ENCODE data around the gene ALKBH5.

The ALKBH5 gene

GRCh38 chr17:18183334-18184142 lies at the start of gene ALKBH5:
Gene ALKBH5 (plus strand): TSS chr17:18183828. CDS start chr17:18184244, 416 bp downstream.
- FAIRE-seq: no peak
- peak; percentile 89 for TF ChIP-seq POLR2A (IDR thresholded peaks at IDR 0.05; ENCODE audit: low read depth, low read length)
- DNase-seq (ENCODE audit: insufficient read length, low spot score): peak; percentile 100

DNA sequence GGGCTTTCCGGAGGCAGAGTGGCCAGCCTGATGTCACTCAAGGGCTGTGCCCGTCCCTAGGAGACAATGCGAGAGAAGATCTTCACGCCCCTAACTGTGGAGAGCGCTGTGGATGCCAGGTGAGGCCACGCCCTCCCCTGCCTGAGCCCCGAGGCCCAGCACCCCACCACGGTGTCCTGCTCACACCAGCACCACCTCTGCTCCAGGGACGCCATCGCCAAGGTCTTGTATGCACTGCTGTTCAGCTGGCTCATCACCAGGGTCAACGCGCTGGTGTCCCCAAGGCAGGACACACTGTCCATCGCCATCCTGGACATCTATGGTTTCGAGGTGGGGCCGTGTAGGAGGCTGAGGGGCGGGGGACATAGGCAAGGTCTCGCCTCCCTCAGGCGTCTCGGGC lies 47.3 kb upstream of the ALKBH5 start:
- no peak for DNase-seq (ENCODE audit: insufficient read length, low spot score)
- FAIRE-seq: no peak
- no peak for TF ChIP-seq POLR2A (IDR thresholded peaks at IDR 0.05; ENCODE audit: low read depth, low read length)

DNA sequence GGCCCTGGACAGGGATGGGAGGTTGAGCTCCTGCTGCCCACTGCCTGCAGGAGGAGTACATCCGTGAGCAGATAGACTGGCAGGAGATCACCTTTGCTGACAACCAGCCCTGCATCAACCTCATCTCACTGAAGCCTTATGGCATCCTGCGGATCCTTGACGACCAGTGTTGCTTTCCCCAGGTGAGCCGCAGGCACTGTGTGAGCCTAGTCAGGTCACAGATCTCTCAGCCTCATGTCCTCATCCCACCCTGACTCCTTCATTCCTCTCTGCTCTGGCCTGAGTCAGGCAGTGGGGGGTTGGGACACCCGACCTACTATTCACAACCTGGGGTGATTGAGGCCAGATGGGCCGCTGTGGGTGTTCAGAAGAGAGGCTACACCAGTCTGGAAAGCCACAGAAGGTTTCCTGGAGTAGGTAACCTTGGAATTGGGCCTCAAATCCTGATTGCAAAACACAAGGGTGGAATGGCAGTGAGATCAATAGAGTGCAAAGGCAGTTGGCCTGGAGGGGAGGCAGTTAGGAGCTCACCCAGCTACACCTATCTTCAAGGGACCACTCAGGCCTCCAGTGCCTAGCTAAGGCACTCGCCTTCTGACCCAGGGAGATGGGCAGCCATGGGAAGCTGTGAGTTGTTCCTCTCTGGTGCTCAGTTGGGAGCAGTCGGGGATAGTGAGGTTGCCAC lies 45.4 kb upstream of the ALKBH5 start:
- FAIRE-seq: no peak
- TF ChIP-seq POLR2A (IDR thresholded peaks at IDR 0.05; ENCODE audit: low read depth, low read length): no peak

DNA sequence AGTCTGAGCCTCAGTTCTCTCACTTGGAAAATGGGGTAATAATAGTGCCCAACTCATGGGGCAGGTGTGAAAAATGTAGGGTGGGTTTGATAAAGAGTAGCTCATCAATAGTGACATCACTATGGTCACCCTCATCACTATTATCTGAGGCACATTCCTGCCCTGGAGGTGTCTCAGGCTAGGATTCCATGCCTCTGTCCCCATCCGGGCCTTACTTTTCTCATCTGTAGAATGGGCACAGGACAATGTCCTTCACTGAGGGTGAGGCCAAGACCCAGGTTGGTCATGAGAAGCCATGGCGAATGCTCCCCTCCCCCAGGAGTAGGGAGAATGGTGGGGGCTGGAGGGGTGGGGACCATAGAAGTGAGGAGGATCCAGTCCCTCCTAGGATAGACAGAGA lies 44.5 kb upstream of the ALKBH5 start:
- no peak for TF ChIP-seq POLR2A (IDR thresholded peaks at IDR 0.05; ENCODE audit: low read depth, low read length)
- DNase-seq (ENCODE audit: insufficient read length, low spot score) (no peak), FAIRE-seq (no peak)

More for the DNA sequence above, 45.4 kb upstream of the ALKBH5 start:
- no peak for DNase-seq (ENCODE audit: insufficient read length, low spot score)

DNA sequence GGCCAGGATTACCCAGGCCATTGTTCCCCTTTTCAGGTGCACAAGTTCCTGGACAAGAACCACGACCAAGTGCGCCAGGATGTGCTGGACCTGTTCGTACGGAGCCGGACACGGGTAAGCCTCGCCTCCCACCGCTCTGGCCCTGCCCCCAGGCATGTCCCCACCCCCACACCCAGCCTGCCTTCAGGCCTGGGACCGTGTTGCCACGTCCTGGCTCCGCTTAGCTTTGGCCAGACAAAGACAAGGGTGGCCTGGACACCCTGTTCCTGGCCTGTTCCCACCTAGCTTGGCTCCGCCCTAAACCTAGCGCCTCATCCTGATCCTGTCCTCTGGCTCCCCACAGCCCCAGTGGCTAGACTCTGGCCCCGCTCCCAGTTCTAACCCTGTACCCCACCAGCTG lies 44.1 kb upstream of the ALKBH5 start:
- DNase-seq (ENCODE audit: insufficient read length, low spot score): no peak
- no peak for FAIRE-seq
- no peak for TF ChIP-seq POLR2A (IDR thresholded peaks at IDR 0.05; ENCODE audit: low read depth, low read length)

DNA sequence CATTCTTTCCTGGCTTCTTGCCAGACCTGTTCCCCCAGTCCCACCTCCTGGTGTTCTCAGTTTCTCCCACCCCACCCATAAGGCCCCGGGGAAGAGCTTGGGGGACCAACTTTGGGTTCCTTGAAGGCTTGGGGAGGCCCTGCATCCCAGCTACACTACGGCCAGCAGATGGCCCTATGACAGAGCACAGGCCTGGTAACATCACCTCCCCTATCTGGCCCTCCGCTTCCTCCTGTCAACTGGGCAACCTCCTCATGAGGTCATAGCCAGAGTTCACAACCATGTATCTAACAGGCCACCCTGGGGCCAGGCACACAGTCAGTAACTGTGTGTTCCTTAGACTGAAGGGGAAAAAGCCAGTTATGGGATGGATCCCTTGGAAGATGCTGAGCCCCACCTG lies 43.7 kb upstream of the ALKBH5 start:
- no peak for TF ChIP-seq POLR2A (IDR thresholded peaks at IDR 0.05; ENCODE audit: low read depth, low read length)
- FAIRE-seq (no peak), DNase-seq (ENCODE audit: insufficient read length, low spot score) (no peak)

DNA sequence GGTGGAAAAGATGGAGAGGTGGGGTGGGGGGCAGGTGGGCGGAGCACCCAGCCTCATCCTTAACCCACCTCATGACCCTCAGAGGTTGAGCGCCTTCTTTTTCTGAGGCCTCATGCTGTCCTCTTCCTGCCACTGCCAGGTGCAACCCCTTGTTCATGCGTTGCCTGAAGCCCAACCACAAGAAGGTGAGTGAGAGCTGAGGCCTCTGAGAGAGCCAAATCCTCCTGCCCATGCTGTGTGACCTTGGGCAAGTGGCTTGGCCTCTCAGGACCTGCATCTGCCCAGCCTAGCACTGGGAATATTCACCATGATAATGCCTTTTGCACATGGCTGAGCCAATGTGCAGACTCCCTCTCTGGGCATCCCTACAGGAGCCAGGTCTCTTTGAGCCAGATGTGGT lies 43.0 kb upstream of the ALKBH5 start:
- DNase-seq (ENCODE audit: insufficient read length, low spot score): no peak
- TF ChIP-seq POLR2A (IDR thresholded peaks at IDR 0.05; ENCODE audit: low read depth, low read length): no peak
- no peak for FAIRE-seq

DNA sequence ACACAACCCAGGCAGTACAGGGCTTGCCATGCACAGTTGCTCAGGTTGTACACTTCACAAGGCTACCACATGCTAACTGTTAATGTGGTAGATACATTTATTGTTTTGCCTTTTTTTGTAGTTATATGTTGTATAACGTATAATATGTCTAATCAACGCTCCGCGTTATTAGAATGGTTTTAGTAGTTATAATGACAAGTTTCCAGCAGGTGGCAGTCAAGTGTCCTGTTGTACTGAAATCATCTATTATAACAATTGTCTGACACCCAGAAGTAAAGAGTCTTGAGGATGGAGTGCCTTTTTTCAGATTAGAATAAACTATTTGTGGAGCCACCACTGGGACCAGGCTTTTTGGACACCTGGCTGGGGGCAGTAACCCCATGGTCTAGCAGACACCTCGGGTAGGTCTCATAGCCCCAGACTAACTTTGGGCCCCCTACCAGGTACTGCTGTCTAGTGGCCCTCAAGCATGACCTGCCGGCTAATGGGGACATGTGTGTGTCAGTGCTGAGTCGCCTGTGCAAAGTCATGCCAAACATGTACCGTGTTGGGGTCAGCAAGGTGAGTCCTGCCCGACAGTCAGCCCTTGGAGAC lies 42.3 kb upstream of the ALKBH5 start:
- FAIRE-seq (no peak), DNase-seq (ENCODE audit: insufficient read length, low spot score) (no peak)
- TF ChIP-seq POLR2A (IDR thresholded peaks at IDR 0.05; ENCODE audit: low read depth, low read length): no peak

DNA sequence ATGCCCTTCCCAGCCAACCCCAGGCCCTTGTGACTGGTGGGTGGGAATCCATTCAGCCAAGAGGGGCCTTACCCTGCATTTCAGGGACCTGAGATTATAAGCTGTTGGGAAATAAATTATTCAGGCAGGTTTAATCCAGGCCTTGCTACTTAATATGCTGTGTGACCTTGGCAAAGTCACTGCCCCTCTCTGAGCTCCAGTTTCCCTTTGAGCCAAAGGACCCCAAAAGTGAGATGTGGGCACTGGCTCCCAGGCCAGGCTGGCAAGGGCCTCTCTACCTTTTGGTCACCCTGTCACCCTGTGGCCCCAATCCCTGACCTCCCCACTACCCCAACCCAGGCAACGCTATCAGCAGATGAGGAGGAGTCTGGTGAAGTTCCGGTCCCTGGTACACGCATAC lies 41.2 kb upstream of the ALKBH5 start:
- DNase-seq (ENCODE audit: insufficient read length, low spot score) (no peak), FAIRE-seq (no peak)
- no peak for TF ChIP-seq POLR2A (IDR thresholded peaks at IDR 0.05; ENCODE audit: low read depth, low read length)

DNA sequence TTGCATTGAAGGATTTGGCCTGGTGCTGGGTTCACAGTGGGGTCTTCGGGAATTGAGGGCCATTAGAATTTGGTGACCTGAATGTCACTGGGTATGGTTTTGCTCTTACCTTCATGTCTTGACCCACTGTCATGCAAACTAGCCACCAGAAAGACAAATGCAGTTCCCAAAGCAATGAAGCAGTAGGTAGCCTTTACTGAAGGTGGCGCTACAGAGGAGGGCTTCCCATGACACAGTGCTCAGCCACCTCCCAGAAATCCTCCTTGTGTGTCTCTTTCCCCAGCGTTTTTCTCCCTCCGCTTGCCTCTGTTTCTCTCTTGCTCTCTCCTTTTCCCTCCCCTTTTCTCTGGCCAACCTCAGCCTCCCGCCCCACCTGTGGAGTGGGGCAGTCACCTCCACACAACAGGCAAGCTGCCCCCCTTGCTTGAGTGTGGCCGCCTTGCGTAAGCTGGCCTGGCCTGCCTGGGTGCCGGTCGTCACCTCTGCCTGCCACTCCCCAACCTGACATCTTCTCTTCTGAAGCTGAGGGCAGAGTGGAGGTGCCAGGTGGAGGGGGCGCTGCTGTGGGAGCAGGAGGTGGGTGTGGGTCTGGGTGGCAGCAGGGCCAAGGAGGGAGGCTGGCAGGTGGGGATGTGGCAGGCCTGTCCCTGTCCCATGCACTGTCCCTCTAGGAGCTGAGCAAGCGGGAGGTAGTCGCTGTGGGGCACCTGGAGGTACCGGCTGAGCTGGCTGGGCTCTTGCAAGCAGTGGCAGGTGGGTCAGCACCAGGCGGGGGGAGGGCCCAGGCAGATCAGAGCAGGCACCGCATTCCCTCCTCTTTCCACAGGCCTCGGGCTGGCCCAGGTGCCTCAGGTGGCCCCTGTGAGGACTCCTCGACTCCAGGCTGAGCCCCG lies 40.3 kb upstream of the ALKBH5 start:
- DNase-seq (ENCODE audit: insufficient read length, low spot score) (no peak), FAIRE-seq (no peak)
- TF ChIP-seq POLR2A (IDR thresholded peaks at IDR 0.05; ENCODE audit: low read depth, low read length): no peak

DNA sequence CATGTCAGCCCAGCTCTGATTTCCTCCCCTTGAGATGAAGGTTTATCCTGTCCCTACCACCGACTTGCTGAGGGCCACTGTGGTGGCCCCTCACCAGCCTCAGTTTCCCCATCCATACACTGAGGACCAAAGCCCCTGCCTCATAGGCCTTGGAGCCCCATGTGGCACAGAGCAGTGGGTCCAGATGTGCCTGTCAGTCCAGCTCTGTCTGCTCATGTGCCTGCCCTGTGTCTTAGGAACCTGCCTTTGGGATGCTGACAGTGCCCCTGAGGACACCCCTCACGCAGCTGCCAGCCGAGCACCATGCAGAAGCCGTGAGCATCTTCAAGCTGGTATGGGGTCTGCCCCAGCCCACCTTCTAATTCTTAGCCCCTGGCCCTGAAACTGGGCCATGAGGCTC lies 39.4 kb upstream of the ALKBH5 start:
- no peak for TF ChIP-seq POLR2A (IDR thresholded peaks at IDR 0.05; ENCODE audit: low read depth, low read length)

DNA sequence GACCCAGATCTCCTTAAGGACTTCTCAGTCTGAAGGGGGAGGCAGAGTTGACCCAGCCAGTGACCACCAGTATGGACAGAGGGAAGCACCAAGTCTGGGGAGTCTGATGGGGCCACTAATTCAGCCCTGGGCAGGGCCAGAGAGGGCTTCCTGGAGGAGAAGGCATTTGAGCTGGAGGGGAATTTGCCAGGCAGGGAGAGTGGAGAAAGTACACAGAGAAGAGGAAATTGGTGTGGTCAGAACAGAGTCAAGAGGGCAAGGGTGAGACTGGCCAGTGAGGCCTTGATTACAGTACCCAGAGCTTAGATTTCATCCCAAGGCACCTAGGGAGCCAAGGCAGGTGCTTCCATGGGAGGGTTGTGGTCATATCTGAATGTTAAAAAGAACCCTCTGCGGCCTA lies 38.8 kb upstream of the ALKBH5 start:
- no peak for DNase-seq (ENCODE audit: insufficient read length, low spot score)
- no peak for FAIRE-seq
- no peak for TF ChIP-seq POLR2A (IDR thresholded peaks at IDR 0.05; ENCODE audit: low read depth, low read length)

More for the DNA sequence above, 39.4 kb upstream of the ALKBH5 start:
- DNase-seq (ENCODE audit: insufficient read length, low spot score): no peak
- FAIRE-seq: no peak

DNA sequence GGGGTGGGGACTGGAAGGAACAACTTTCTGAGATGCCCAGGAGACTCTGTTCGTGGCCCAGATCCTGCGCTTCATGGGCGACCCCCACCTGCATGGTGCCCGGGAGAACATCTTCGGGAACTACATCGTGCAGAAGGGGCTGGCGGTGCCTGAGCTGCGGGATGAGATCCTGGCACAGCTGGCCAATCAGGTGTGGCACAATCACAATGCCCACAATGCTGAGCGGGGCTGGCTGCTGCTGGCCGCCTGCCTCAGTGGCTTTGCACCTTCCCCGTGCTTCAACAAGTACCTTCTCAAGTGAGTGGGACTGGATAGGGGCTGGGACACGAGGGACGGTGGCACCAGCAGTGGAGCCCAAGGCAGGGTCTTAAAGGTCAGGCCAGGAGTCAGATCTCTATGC lies 37.8 kb upstream of the ALKBH5 start:
- no peak for DNase-seq (ENCODE audit: insufficient read length, low spot score)
- no peak for TF ChIP-seq POLR2A (IDR thresholded peaks at IDR 0.05; ENCODE audit: low read depth, low read length)
- FAIRE-seq: no peak

- DNase-seq (ENCODE audit: insufficient read length, low spot score) (no peak), FAIRE-seq (no peak)
- no peak for TF ChIP-seq POLR2A (IDR thresholded peaks at IDR 0.05; ENCODE audit: low read depth, low read length)
Observed at GRCh38 chr17:18146259-18146658, 37.4 kb upstream of the ALKBH5 start.

All from H54 (cell line).